A549 (cell line): ENCODE results near the gene MOSMO. TPM values are rescaled to one million over a fixed set of nuclear protein-coding genes. Genes with fewer than 3 reads are reported as not detected.

Experiments
- ATAC-seq, 2 experiments: fragments of 200-7000 bp in 1 of 2; fragments of >200 bp in 1 of 2; cut with Nextera tagmentation in 1 of 2; cut with Tn5 transposase in 1 of 2; 3 replicates each; pipeline versions ENCODE4 v1.8.0 to v1.9.1; 2018 to 2020; ENCODE audit warnings: mild to moderate bottlenecking in 1 of 2, moderate library complexity in 1 of 2
- CTCF ChIA-PET: fragments of 300-600 bp; sonication (Branson Sonifier 250); formaldehyde crosslinking; extraction: SDS; loops from one replicate; lab custom pipeline; 2021; ENCODE audit warnings: antibody characterized with exemption, inconsistent platforms; lab: Yijun Ruan, JAX
- POLR2A ChIA-PET: fragments of 350-600 bp; formaldehyde crosslinking; extraction: SDS; loops from one replicate; lab custom pipeline; 2021; ENCODE audit warnings: antibody characterized with exemption, inconsistent platforms; lab: Yijun Ruan, JAX
- DNase-seq, 2 experiments: peaks; one replicate each; pipeline versions ENCODE4 v3.0.0 to v3.0.0-alpha.2; 2011 to 2016; ENCODE audit warnings: low read depth in 1 of 2, low spot score in 1 of 2
- FAIRE-seq: peaks from 2 replicates; lab custom pipeline; 2011; peaks lifted over from hg19 to GRCh38; lab: Jason Lieb, UNC
- H3K27ac ChIP-seq, 2 experiments: fragments of >200 bp; sonication (Bioruptor Twin); formaldehyde crosslinking; 3 replicates each; pipeline ENCODE4 v1.5.1; 2016 to 2017
- H3K4me1 ChIP-seq: fragments of >200 bp; sonication (Bioruptor Twin); formaldehyde crosslinking; 3 replicates; pipeline ENCODE4 v1.6.1; 2016
- H3K4me2 ChIP-seq: fragments of >200 bp; sonication (Bioruptor Twin); formaldehyde crosslinking; 3 replicates; pipeline ENCODE4 v1.6.1; 2016
- H3K4me3 ChIP-seq: fragments of >200 bp; sonication (Bioruptor Twin); formaldehyde crosslinking; 3 replicates; pipeline ENCODE4 v1.5.1; 2016
- H3K9me3 ChIP-seq: fragments of >200 bp; sonication (Bioruptor Twin); formaldehyde crosslinking; 3 replicates; pipeline ENCODE4 v1.6.1; 2016
- BHLHE40 ChIP-seq: IDR thresholded peaks from 2 replicates; pipeline ENCODE4 v1.6.1; 2012; ENCODE audit warnings: low read depth, low read length, inconsistent platforms
- CBX2 ChIP-seq: fragments of 200-600 bp; sonication (generic); IDR thresholded peaks from 2 replicates; pipeline ENCODE4 v1.6.1; 2016; ENCODE audit warnings: low read depth, mild to moderate bottlenecking, borderline replicate concordance
- CEBPB ChIP-seq, 2 experiments: fragments of >200 bp in 1 of 2; sonication (Bioruptor Twin) in 1 of 2; formaldehyde crosslinking in 1 of 2; IDR thresholded peaks; 2 replicates each; pipeline ENCODE4 v1.6.1; 2012 to 2016
- CHD2 ChIP-seq: fragments of 150-350 bp; IDR thresholded peaks from 2 replicates; pipeline ENCODE4 v1.6.1; 2014; ENCODE audit warnings: low read length; ENCODE audit not compliant: partially characterized antibody
- EHMT2 ChIP-seq: fragments of 200-600 bp; sonication (generic); IDR thresholded peaks from 2 replicates; pipeline ENCODE4 v1.6.1; 2016; ENCODE audit warnings: antibody characterized with exemption, low read depth, mild to moderate bottlenecking, moderate library complexity
- ESRRA ChIP-seq: fragments of 150-350 bp; IDR thresholded peaks from 2 replicates; pipeline ENCODE4 v1.6.1; 2014; ENCODE audit warnings: mild to moderate bottlenecking, low read length, borderline replicate concordance
- FOSB ChIP-seq: fragments of 250-450 bp; sonication (Bioruptor Pico); IDR thresholded peaks from 2 replicates; pipeline ENCODE4 v1.5.0; 2020; ENCODE audit warnings: mild to moderate bottlenecking, moderate library complexity
- FOSL2 ChIP-seq, 2 experiments: fragments of 450-650 bp in 1 of 2; fragments of >200 bp in 1 of 2; sonication (Bioruptor Twin) in 1 of 2; formaldehyde crosslinking; IDR thresholded peaks; 2 replicates each; pipeline versions ENCODE4 v1.5.0 to v1.6.1; 2016 to 2020; ENCODE audit warnings: mild to moderate bottlenecking in 1 of 2, moderate library complexity in 1 of 2
- FOXS1 ChIP-seq: fragments of 250-450 bp; sonication (Bioruptor Pico); IDR thresholded peaks from 2 replicates; pipeline ENCODE4 v1.5.0; 2020; ENCODE audit warnings: mild to moderate bottlenecking, moderate library complexity
- HDAC2 ChIP-seq: fragments of 200-600 bp; sonication (generic); IDR thresholded peaks from 2 replicates; pipeline ENCODE4 v1.6.1; 2016
- HEYL ChIP-seq: fragments of 250-450 bp; sonication (Bioruptor Pico); IDR thresholded peaks from 2 replicates; pipeline ENCODE4 v1.8.0; 2021; ENCODE audit warnings: mild to moderate bottlenecking, moderate library complexity
- JUN ChIP-seq, 2 experiments: fragments of >200 bp; sonication (Bioruptor Twin); formaldehyde crosslinking; IDR thresholded peaks; 2 replicates in 1 of 2; 3 replicates in 1 of 2; pipeline ENCODE4 v1.6.1; 2016 to 2017
- KDM1A ChIP-seq: fragments of 200-600 bp; sonication (generic); IDR thresholded peaks from 2 replicates; pipeline ENCODE4 v1.6.1; 2016; ENCODE audit warnings: low read depth, mild to moderate bottlenecking
- MAFK ChIP-seq: fragments of 450-650 bp; IDR thresholded peaks from 2 replicates; pipeline ENCODE4 v1.6.1; 2014; ENCODE audit not compliant: partially characterized antibody
- MAZ ChIP-seq: fragments of 150-350 bp; IDR thresholded peaks from 2 replicates; pipeline ENCODE4 v1.6.1; 2014; ENCODE audit warnings: antibody characterized with exemption, low read depth, low read length, borderline replicate concordance
- MYC ChIP-seq: IDR thresholded peaks from 2 replicates; pipeline ENCODE4 v1.6.1; 2012; ENCODE audit warnings: mild to moderate bottlenecking, inconsistent platforms, low read length, improper control_type of control experiment, borderline replicate concordance
- NPAS2 ChIP-seq: fragments of 250-450 bp; sonication (Bioruptor Pico); IDR thresholded peaks from 2 replicates; pipeline ENCODE4 v1.8.0; 2022; ENCODE audit warnings: mild to moderate bottlenecking, moderate library complexity, borderline replicate concordance
- PHF8 ChIP-seq: fragments of 200-600 bp; sonication (generic); IDR thresholded peaks from 2 replicates; pipeline ENCODE4 v1.6.1; 2016; ENCODE audit warnings: low read depth, mild to moderate bottlenecking, antibody characterized with exemption, moderate library complexity, borderline replicate concordance
- POLR2AphosphoS2 ChIP-seq: conservative IDR thresholded peaks from 2 replicates; pipeline ENCODE4 v1.6.1; 2012; ENCODE audit warnings: low read length, improper control_type of control experiment, inconsistent platforms
- RAD21 ChIP-seq, 2 experiments: fragments of >200 bp in 1 of 2; sonication (Bioruptor Twin) in 1 of 2; formaldehyde crosslinking in 1 of 2; IDR thresholded peaks in 1 of 2; conservative IDR thresholded peaks in 1 of 2; 2 replicates in 1 of 2; 3 replicates in 1 of 2; pipeline ENCODE4 v1.6.1; 2012 to 2018; ENCODE audit warnings: inconsistent platforms in 1 of 2
- RARB ChIP-seq: fragments of 250-450 bp; sonication (Bioruptor Pico); IDR thresholded peaks from 2 replicates; pipeline ENCODE4 v1.8.0; 2021; ENCODE audit warnings: mild to moderate bottlenecking, moderate library complexity
- RCOR1 ChIP-seq: fragments of 150-350 bp; IDR thresholded peaks from 2 replicates; pipeline ENCODE4 v1.6.1; 2014; ENCODE audit warnings: antibody characterized with exemption, low read length, low read depth
- RFX5 ChIP-seq: fragments of 450-650 bp; IDR thresholded peaks from 2 replicates; pipeline ENCODE4 v1.7.1; 2014; ENCODE audit warnings: antibody characterized with exemption, mild to moderate bottlenecking, moderate library complexity
- SMC3 ChIP-seq: fragments of >200 bp; sonication (Bioruptor Twin); formaldehyde crosslinking; IDR thresholded peaks from 3 replicates; pipeline ENCODE4 v1.6.1; 2018; ENCODE audit warnings: inconsistent platforms
- SREBF2 ChIP-seq: fragments of 450-650 bp; IDR thresholded peaks from 2 replicates; pipeline ENCODE4 v1.6.1; 2014; ENCODE audit warnings: mild to moderate bottlenecking, moderate library complexity
- TFCP2L1 ChIP-seq: fragments of 250-450 bp; sonication (Bioruptor Pico); IDR thresholded peaks from 2 replicates; pipeline ENCODE4 v1.5.0; 2021; ENCODE audit warnings: mild to moderate bottlenecking
- TP53 ChIP-seq: fragments of 250-450 bp; sonication (Bioruptor Pico); IDR thresholded peaks from 2 replicates; pipeline ENCODE4 v1.5.0; 2021; ENCODE audit warnings: mild to moderate bottlenecking, moderate library complexity
- WGBS: methylation state at CpG from one replicate; pipeline ENCODE4 v1.1.6; 2017; ENCODE audit errors: missing lambda C conversion rate; 5-methylcytosine and 5-hydroxymethylcytosine counted together
- polyA plus RNA-seq, 4 experiments: library from polyadenylated mRNA; depleted of rRNA in 3 of 4; stranded (reverse); fragments of >200 nt; fragmentation: RNase III in 1 of 4; extraction: RNeasy Plus Mini Kit Qiagen cat#74134 plus additional on column Dnase treatment in 1 of 4; gene quantifications; 2 replicates in 3 of 4; 3 replicates in 1 of 4; pipeline ENCODE4 v1.2.3, GENCODE V29; 2011 to 2017
- TF ChIP-seq, protein P1 (sequence below): fragments of >200 bp; sonication (Bioruptor Twin); formaldehyde crosslinking; IDR thresholded peaks from 3 replicates; pipeline ENCODE4 v1.5.1; 2016
- TF ChIP-seq, protein P2 (sequence below): fragments of 150-350 bp; IDR thresholded peaks from 2 replicates; pipeline ENCODE4 v1.6.1; 2014; ENCODE audit warnings: low read depth, mild to moderate bottlenecking, low read length
- TF ChIP-seq, protein P3 (sequence below): IDR thresholded peaks from 2 replicates; pipeline ENCODE4 v1.6.1; 2012
- TF ChIP-seq, protein P4 (sequence below): IDR thresholded peaks from 2 replicates; pipeline ENCODE4 v1.6.1; 2012; ENCODE audit warnings: low read depth, borderline replicate concordance

The MOSMO gene
- polyA plus RNA-seq, 2 of the 4 experiments (the other 2 are of a cell fraction), result 9.7 to 14.4 TPM

DNA sequence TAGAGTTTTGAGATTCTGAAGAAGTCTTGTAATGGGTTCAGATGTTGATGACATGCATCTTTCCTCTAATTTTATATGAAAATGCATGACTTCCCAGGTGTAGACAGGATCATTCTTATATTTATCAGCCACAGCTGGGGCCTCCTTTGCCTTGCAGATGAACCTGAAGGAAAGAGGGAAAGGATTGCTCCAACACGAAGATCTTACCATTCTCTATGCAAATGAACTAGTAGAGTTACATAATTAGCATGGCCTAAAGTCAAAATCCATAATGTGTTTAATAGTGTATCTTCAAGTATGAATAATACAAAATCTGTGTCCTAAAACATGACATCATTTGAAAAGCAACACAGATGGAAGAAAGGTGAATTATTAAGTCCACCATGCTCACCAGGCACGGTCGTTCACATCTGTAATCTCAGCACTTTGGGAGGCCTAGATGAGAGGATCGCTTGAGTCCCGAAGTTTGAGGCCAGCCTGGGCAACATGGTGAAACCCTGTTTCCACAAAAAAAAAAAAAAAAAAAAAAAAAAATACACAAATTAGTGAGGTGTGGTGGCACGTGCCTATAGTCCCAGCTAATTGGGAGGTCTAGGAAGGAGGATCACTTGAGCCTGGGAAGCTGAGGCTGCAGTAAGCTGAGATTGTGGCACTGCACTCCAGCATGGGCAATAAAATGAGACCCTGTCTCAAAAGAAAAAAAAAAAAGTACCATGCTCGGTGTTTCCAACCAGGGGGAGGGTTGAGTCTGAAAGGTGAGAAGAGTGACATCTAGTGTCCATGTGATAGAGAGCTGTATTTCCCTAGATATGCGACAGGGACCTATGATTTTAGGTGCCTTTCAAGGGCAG lies 90.7 kb downstream of the MOSMO start:
- FAIRE-seq (peak; percentile 43), ATAC-seq (peak; percentile 94 to 97)
- no peak overlapping the region for H3K4me3 ChIP-seq
- H3K27ac ChIP-seq, result no peak overlapping the region
- POLR2A ChIA-PET, result interaction anchor here (0.7 kb wide), 1 partner anchor 107 kb away, joined by 3 read pairs; the partner anchor contains the start of gene EEF2K
- peak overlapping the region; percentile 74 for H3K4me2 ChIP-seq
- H3K4me1 ChIP-seq, result no peaks in the 10 kb centered on the region
- WGBS, result 37% methylated on average over 8 of the region's 8 CpGs
- TF ChIP-seq CBX2 (no peak), RFX5 (no peak), RCOR1 (no peak), CHD2 (no peak), SREBF2 (no peak), SMC3 (peak; percentile 58; the same call in 2 of the 3 replicates), EHMT2 (no peak), FOXS1 (CRISPR knock-in tag) (no peak), RAD21 (conservative IDR thresholded peaks at IDR 0.05 in 1 of 2, IDR thresholded peaks at IDR 0.05 in 1 of 2) (peak; percentile 63 to 76), CEBPB (IDR thresholded peaks at IDR 0.05) (no peak), KDM1A (no peak), RARB (CRISPR knock-in tag) (no peak), JUN (IDR thresholded peaks at IDR 0.05) (no peak), FOSL2 (IDR thresholded peaks at IDR 0.05) (no peak), FOSL2 (CRISPR knock-in tag; IDR thresholded peaks at IDR 0.05) (no peak), FOSB (CRISPR knock-in tag) (no peak), HDAC2 (no peak), TP53 (CRISPR knock-in tag) (no peak), PHF8 (no peak), MAFK (no peak), TFCP2L1 (CRISPR knock-in tag) (no peak), ESRRA (no peak), MYC (no peak), MAZ (no peak), NPAS2 (CRISPR knock-in tag) (no peak), POLR2AphosphoS2 (no peak), HEYL (CRISPR knock-in tag) (no peak), BHLHE40 (no peak)
- TF ChIP-seq, protein P1, sequence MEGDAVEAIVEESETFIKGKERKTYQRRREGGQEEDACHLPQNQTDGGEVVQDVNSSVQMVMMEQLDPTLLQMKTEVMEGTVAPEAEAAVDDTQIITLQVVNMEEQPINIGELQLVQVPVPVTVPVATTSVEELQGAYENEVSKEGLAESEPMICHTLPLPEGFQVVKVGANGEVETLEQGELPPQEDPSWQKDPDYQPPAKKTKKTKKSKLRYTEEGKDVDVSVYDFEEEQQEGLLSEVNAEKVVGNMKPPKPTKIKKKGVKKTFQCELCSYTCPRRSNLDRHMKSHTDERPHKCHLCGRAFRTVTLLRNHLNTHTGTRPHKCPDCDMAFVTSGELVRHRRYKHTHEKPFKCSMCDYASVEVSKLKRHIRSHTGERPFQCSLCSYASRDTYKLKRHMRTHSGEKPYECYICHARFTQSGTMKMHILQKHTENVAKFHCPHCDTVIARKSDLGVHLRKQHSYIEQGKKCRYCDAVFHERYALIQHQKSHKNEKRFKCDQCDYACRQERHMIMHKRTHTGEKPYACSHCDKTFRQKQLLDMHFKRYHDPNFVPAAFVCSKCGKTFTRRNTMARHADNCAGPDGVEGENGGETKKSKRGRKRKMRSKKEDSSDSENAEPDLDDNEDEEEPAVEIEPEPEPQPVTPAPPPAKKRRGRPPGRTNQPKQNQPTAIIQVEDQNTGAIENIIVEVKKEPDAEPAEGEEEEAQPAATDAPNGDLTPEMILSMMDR, result peak; percentile 78
- TF ChIP-seq, protein P2, sequence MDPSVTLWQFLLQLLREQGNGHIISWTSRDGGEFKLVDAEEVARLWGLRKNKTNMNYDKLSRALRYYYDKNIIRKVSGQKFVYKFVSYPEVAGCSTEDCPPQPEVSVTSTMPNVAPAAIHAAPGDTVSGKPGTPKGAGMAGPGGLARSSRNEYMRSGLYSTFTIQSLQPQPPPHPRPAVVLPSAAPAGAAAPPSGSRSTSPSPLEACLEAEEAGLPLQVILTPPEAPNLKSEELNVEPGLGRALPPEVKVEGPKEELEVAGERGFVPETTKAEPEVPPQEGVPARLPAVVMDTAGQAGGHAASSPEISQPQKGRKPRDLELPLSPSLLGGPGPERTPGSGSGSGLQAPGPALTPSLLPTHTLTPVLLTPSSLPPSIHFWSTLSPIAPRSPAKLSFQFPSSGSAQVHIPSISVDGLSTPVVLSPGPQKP, result no peak
- TF ChIP-seq, protein P3, sequence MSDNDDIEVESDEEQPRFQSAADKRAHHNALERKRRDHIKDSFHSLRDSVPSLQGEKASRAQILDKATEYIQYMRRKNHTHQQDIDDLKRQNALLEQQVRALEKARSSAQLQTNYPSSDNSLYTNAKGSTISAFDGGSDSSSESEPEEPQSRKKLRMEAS, result 0 out of 2 replicates have a peak, but pooled peaks have one; percentile 17
- TF ChIP-seq, protein P4, sequence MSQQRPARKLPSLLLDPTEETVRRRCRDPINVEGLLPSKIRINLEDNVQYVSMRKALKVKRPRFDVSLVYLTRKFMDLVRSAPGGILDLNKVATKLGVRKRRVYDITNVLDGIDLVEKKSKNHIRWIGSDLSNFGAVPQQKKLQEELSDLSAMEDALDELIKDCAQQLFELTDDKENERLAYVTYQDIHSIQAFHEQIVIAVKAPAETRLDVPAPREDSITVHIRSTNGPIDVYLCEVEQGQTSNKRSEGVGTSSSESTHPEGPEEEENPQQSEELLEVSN, result no peak
- TF ChIP-seq, all 56 proteins: peak for 4
- peak; percentile 66 to 80 for DNase-seq
- CTCF ChIA-PET, result interaction anchor here (0.6 to 9.9 kb wide), 40 partner anchors 9 to 867 kb away, joined by 3 to 78 read pairs (median 4); partner anchors contain the start of genes MOSMO and PDZD9
- H3K9me3 ChIP-seq, result no peaks in the 10 kb centered on the region
